GM23338 (cell line): ENCODE data around the gene TRAF3IP1. TPM values are rescaled to one million over a fixed set of nuclear protein-coding genes. Genes with fewer than 3 reads are reported as not detected.

Experiments used
- ATAC-seq: fragments of 200-7000 bp; cut with Tn5 transposase; 3 replicates; pipeline ENCODE4 v1.9.1; 2020
- DNase-seq: peaks from one replicate; pipeline ENCODE4 v3.0.0-alpha.2; 2015; ENCODE audit warnings: low spot score
- H2AFZ ChIP-seq: fragments of 200-600 bp; sonication (generic); 2 replicates; pipeline ENCODE4 v1.8.0; 2016; ENCODE audit warnings: antibody characterized with exemption, mild to moderate bottlenecking, moderate library complexity
- H3F3A ChIP-seq: fragments of 200-600 bp; sonication (generic); replicated peaks from 2 replicates; pipeline ENCODE4 v1.8.0; 2017; ENCODE audit warnings: antibody characterized with exemption, mixed run types, low read depth
- H3K27ac ChIP-seq: fragments of 200-600 bp; sonication (generic); 2 replicates; pipeline ENCODE4 v1.6.1; 2016; ENCODE audit warnings: low read depth
- H3K27me3 ChIP-seq: fragments of 200-600 bp; sonication (generic); 2 replicates; pipeline ENCODE4 v1.8.0; 2016; ENCODE audit warnings: mild to moderate bottlenecking, mixed run types, moderate library complexity; ENCODE audit not compliant: insufficient read depth
- H3K36me3 ChIP-seq: fragments of 200-600 bp; sonication (generic); 2 replicates; pipeline ENCODE4 v1.8.0; 2016; ENCODE audit warnings: mild to moderate bottlenecking; ENCODE audit not compliant: insufficient read depth
- H3K4me1 ChIP-seq: fragments of 200-600 bp; sonication (generic); 2 replicates; pipeline ENCODE4 v1.8.0; 2016; ENCODE audit warnings: mild to moderate bottlenecking, moderate library complexity; ENCODE audit not compliant: insufficient read depth
- H3K4me2 ChIP-seq: fragments of 200-600 bp; sonication (generic); 2 replicates; pipeline ENCODE4 v1.7.1; 2017; ENCODE audit warnings: mixed run types
- H3K4me3 ChIP-seq: fragments of 200-600 bp; sonication (generic); 2 replicates; pipeline ENCODE4 v1.6.1; 2016; ENCODE audit warnings: mixed run types
- H3K79me2 ChIP-seq: fragments of 200-600 bp; sonication (generic); replicated peaks from 2 replicates; pipeline ENCODE4 v1.8.0; 2017; ENCODE audit warnings: mild to moderate bottlenecking; ENCODE audit not compliant: insufficient read depth
- H3K9me2 ChIP-seq: fragments of 200-600 bp; sonication (generic); 2 replicates; pipeline ENCODE4 v1.8.0; 2017; ENCODE audit not compliant: insufficient read depth
- H4K20me1 ChIP-seq: fragments of 200-600 bp; sonication (generic); replicated peaks from 2 replicates; pipeline ENCODE4 v1.8.0; 2017; ENCODE audit warnings: mild to moderate bottlenecking; ENCODE audit not compliant: insufficient read depth
- H3K27ac Mint-ChIP-seq: 2 replicates; pipeline ENCODE4 v1.8.0; 2020; ENCODE audit warnings: inconsistent platforms, mild to moderate bottlenecking, moderate library complexity, mixed read lengths
- H3K27me3 Mint-ChIP-seq: 3 replicates; pipeline ENCODE4 v1.8.0; 2022; ENCODE audit warnings: low read depth, mild to moderate bottlenecking, moderate library complexity, mixed read lengths, inconsistent platforms; ENCODE audit not compliant: insufficient read depth, poor library complexity
- H3K36me3 Mint-ChIP-seq: 3 replicates; pipeline ENCODE4 v1.8.0; 2021; ENCODE audit warnings: low read depth, mild to moderate bottlenecking, inconsistent platforms, moderate library complexity, mixed read lengths
- H3K4me1 Mint-ChIP-seq: 3 replicates; pipeline ENCODE4 v1.8.0; 2020; ENCODE audit warnings: mild to moderate bottlenecking, inconsistent platforms, mixed read lengths
- H3K4me3 Mint-ChIP-seq: 3 replicates; pipeline ENCODE4 v1.8.0; 2021; ENCODE audit warnings: moderate library complexity, mild to moderate bottlenecking, inconsistent platforms, mixed read lengths
- H3K9me3 Mint-ChIP-seq: 3 replicates; pipeline ENCODE4 v1.8.0; 2020; ENCODE audit warnings: moderate library complexity, mild to moderate bottlenecking, inconsistent platforms, mixed read lengths
- CREB1 ChIP-seq: fragments of 250-450 bp; sonication (Bioruptor Pico); IDR thresholded peaks from 2 replicates; pipeline ENCODE4 v1.5.0; 2020; ENCODE audit warnings: low read depth, mild to moderate bottlenecking, moderate library complexity
- EZH2 ChIP-seq: fragments of 200-600 bp; sonication (generic); IDR thresholded peaks from one replicate; pipeline ENCODE4 v1.8.0; 2017; ENCODE audit warnings: antibody characterized with exemption, mild to moderate bottlenecking, low read depth; ENCODE audit not compliant: unreplicated experiment
- EZH2phosphoT487 ChIP-seq: fragments of 200-600 bp; sonication (generic); IDR thresholded peaks from one replicate; pipeline ENCODE4 v1.8.1; 2018; ENCODE audit warnings: antibody characterized with exemption; ENCODE audit not compliant: unreplicated experiment
- JUNB ChIP-seq: IDR thresholded peaks from one replicate; pipeline ENCODE4 v1.6.1; 2016; ENCODE audit warnings: antibody characterized with exemption; ENCODE audit not compliant: unreplicated experiment
- NANOG ChIP-seq: IDR thresholded peaks from 2 replicates; pipeline ENCODE4 v1.6.1; 2016; ENCODE audit warnings: antibody characterized with exemption, borderline replicate concordance
- POLR2AphosphoS5 ChIP-seq: IDR thresholded peaks from 2 replicates; pipeline ENCODE4 v1.6.1; 2016; ENCODE audit warnings: antibody characterized with exemption, low read depth
- STAT1 ChIP-seq: IDR thresholded peaks from one replicate; pipeline ENCODE4 v1.6.1; 2016; ENCODE audit warnings: antibody characterized with exemption; ENCODE audit not compliant: unreplicated experiment
- ZNF114 ChIP-seq: fragments of 250-450 bp; sonication (Bioruptor Pico); IDR thresholded peaks from 2 replicates; pipeline ENCODE4 v1.5.0; 2020; ENCODE audit warnings: mild to moderate bottlenecking, moderate library complexity
- ZNF331 ChIP-seq: fragments of 250-450 bp; sonication (Bioruptor Pico); IDR thresholded peaks from 2 replicates; pipeline ENCODE4 v1.5.0; 2020; ENCODE audit warnings: low read depth, mild to moderate bottlenecking, moderate library complexity
- polyA plus RNA-seq: library from polyadenylated mRNA; unstranded; fragments of >200 nt; fragmentation: Nextera tagmentation; extraction: Ambion mirVana; gene quantifications from 2 replicates; pipeline ENCODE4 v1.2.1, GENCODE V29; 2016
- total RNA-seq: library from RNA; depleted of rRNA; stranded (reverse); fragments of >200 nt; shearing (Covaris generic); gene quantifications from 2 replicates; pipeline ENCODE4 v1.2.3, GENCODE V29; 2014
- TF ChIP-seq, protein P1 (sequence below): fragments of 250-450 bp; sonication (Bioruptor Pico); IDR thresholded peaks from 2 replicates; pipeline ENCODE4 v1.5.0; 2020; ENCODE audit warnings: mild to moderate bottlenecking, moderate library complexity
- TF ChIP-seq, protein P2 (sequence below), 2 experiments: fragments of 200-600 bp in 1 of 2; sonication (generic) in 1 of 2; conservative IDR thresholded peaks; 2 replicates each; pipeline versions ENCODE4 v1.5.1 to v1.6.1; 2016 to 2017; ENCODE audit warnings: antibody characterized with exemption in 2 of 2, low read depth in 2 of 2, mild to moderate bottlenecking in 2 of 2, moderate library complexity in 1 of 2
- TF ChIP-seq, protein P3 (sequence below): IDR thresholded peaks from 2 replicates; pipeline ENCODE4 v1.6.1; 2016; ENCODE audit warnings: antibody characterized with exemption
- TF ChIP-seq, protein P4 (sequence below): IDR thresholded peaks from one replicate; pipeline ENCODE4 v1.6.1; 2018; ENCODE audit warnings: antibody characterized with exemption; ENCODE audit not compliant: unreplicated experiment

Gene TRAF3IP1
- total and polyA plus RNA-seq, 2 experiments from 2014 or later, result 12.5 to 20.7 TPM

DNA sequence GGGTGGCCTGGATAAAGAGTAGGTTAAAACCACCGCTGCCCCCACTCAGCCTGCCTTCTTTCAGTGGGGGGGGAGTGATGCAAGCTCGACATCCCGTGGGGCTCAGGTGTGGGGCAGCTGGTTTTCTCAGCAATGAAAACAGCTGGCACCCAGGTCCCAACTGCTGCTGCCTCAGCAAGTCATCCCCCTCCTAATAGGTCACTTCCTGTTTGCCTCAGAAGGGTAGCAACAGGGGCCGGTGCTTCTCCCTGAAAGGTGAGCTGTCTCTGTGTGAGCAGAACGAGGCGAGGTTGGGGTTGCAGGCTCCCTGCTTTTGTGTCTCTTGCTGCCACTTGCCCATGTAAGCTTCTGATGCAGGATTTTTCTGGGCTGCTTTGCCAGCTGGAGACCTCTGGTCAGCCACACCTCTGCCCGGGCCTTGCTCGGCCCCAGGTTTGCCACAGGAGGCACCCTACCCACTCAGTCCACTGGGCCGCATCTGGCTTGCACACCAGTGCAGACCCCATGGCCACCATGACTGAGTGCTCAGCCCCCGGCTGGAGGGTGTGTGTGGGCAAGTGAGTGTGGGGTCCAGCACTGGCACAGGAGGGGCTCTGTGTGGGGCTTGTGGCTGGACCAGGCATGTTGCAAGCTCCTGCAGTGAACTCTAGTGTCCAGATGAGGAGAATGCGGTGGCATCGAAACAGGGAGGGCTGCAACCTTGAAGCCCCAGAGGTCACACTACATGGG lies 94.9 kb downstream of the TRAF3IP1 start:
- Mint-ChIP-seq H3K4me3 (no peak overlapping the region), H3K36me3 (peaks cover 22% of the 10 kb centered on the region), H3K27me3 (peaks cover 3% of the 10 kb centered on the region), H3K4me1 (peaks cover 2% of the 10 kb centered on the region), H3K9me3 (peaks cover 27% of the 10 kb centered on the region), H3K27ac (no peak overlapping the region; the same call in 1 of the 2 replicates)
- Histone ChIP-seq H3F3A (no peaks in the 10 kb centered on the region), H2AFZ (no peak overlapping the region), H4K20me1 (no peaks in the 10 kb centered on the region), H3K79me2 (no peaks in the 10 kb centered on the region), H3K36me3 (no peaks in the 10 kb centered on the region), H3K27ac (no peak overlapping the region), H3K4me2 (no peak overlapping the region), H3K4me3 (no peak overlapping the region), H3K9me2 (no peaks in the 10 kb centered on the region), H3K4me1 (peaks cover under 1% of the 10 kb centered on the region; the same call in 1 of the 2 replicates), H3K27me3 (no peaks in the 10 kb centered on the region)
- DNase-seq, result peak; percentile 23
- peak; percentile 47; the same call in 2 of the 3 replicates for ATAC-seq
- TF ChIP-seq, protein P1, sequence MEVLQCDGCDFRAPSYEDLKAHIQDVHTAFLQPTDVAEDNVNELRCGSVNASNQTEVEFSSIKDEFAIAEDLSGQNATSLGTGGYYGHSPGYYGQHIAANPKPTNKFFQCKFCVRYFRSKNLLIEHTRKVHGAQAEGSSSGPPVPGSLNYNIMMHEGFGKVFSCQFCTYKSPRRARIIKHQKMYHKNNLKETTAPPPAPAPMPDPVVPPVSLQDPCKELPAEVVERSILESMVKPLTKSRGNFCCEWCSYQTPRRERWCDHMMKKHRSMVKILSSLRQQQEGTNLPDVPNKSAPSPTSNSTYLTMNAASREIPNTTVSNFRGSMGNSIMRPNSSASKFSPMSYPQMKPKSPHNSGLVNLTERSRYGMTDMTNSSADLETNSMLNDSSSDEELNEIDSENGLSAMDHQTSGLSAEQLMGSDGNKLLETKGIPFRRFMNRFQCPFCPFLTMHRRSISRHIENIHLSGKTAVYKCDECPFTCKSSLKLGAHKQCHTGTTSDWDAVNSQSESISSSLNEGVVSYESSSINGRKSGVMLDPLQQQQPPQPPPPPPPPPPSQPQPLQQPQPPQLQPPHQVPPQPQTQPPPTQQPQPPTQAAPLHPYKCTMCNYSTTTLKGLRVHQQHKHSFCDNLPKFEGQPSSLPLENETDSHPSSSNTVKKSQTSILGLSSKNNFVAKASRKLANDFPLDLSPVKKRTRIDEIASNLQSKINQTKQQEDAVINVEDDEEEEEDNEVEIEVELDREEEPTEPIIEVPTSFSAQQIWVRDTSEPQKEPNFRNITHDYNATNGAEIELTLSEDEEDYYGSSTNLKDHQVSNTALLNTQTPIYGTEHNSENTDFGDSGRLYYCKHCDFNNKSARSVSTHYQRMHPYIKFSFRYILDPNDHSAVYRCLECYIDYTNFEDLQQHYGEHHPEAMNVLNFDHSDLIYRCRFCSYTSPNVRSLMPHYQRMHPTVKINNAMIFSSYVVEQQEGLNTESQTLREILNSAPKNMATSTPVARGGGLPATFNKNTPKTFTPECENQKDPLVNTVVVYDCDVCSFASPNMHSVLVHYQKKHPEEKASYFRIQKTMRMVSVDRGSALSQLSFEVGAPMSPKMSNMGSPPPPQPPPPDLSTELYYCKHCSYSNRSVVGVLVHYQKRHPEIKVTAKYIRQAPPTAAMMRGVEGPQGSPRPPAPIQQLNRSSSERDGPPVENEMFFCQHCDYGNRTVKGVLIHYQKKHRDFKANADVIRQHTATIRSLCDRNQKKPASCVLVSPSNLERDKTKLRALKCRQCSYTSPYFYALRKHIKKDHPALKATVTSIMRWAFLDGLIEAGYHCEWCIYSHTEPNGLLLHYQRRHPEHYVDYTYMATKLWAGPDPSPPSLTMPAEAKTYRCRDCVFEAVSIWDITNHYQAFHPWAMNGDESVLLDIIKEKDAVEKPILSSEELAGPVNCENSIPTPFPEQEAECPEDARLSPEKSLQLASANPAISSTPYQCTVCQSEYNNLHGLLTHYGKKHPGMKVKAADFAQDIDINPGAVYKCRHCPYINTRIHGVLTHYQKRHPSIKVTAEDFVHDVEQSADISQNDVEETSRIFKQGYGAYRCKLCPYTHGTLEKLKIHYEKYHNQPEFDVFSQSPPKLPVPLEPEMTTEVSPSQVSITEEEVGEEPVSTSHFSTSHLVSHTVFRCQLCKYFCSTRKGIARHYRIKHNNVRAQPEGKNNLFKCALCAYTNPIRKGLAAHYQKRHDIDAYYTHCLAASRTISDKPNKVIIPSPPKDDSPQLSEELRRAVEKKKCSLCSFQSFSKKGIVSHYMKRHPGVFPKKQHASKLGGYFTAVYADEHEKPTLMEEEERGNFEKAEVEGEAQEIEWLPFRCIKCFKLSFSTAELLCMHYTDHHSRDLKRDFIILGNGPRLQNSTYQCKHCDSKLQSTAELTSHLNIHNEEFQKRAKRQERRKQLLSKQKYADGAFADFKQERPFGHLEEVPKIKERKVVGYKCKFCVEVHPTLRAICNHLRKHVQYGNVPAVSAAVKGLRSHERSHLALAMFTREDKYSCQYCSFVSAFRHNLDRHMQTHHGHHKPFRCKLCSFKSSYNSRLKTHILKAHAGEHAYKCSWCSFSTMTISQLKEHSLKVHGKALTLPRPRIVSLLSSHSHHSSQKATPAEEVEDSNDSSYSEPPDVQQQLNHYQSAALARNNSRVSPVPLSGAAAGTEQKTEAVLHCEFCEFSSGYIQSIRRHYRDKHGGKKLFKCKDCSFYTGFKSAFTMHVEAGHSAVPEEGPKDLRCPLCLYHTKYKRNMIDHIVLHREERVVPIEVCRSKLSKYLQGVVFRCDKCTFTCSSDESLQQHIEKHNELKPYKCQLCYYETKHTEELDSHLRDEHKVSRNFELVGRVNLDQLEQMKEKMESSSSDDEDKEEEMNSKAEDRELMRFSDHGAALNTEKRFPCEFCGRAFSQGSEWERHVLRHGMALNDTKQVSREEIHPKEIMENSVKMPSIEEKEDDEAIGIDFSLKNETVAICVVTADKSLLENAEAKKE (CRISPR knock-in tag), result no peak
- TF ChIP-seq, protein P2, sequence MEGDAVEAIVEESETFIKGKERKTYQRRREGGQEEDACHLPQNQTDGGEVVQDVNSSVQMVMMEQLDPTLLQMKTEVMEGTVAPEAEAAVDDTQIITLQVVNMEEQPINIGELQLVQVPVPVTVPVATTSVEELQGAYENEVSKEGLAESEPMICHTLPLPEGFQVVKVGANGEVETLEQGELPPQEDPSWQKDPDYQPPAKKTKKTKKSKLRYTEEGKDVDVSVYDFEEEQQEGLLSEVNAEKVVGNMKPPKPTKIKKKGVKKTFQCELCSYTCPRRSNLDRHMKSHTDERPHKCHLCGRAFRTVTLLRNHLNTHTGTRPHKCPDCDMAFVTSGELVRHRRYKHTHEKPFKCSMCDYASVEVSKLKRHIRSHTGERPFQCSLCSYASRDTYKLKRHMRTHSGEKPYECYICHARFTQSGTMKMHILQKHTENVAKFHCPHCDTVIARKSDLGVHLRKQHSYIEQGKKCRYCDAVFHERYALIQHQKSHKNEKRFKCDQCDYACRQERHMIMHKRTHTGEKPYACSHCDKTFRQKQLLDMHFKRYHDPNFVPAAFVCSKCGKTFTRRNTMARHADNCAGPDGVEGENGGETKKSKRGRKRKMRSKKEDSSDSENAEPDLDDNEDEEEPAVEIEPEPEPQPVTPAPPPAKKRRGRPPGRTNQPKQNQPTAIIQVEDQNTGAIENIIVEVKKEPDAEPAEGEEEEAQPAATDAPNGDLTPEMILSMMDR (conservative IDR thresholded peaks at IDR 0.05; ENCODE audit: low read depth in 2 of 2), result no peak
- TF ChIP-seq STAT1, result no peak
- no peak for TF ChIP-seq JUNB
- TF ChIP-seq, protein P3, sequence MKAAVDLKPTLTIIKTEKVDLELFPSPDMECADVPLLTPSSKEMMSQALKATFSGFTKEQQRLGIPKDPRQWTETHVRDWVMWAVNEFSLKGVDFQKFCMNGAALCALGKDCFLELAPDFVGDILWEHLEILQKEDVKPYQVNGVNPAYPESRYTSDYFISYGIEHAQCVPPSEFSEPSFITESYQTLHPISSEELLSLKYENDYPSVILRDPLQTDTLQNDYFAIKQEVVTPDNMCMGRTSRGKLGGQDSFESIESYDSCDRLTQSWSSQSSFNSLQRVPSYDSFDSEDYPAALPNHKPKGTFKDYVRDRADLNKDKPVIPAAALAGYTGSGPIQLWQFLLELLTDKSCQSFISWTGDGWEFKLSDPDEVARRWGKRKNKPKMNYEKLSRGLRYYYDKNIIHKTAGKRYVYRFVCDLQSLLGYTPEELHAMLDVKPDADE, result no peak
- no peak for TF ChIP-seq EZH2phosphoT487
- TF ChIP-seq ZNF331, result no peak
- TF ChIP-seq CREB1 (CRISPR knock-in tag), result no peak
- TF ChIP-seq POLR2AphosphoS5, result no peak
- no peak for TF ChIP-seq NANOG
- TF ChIP-seq, protein P4, sequence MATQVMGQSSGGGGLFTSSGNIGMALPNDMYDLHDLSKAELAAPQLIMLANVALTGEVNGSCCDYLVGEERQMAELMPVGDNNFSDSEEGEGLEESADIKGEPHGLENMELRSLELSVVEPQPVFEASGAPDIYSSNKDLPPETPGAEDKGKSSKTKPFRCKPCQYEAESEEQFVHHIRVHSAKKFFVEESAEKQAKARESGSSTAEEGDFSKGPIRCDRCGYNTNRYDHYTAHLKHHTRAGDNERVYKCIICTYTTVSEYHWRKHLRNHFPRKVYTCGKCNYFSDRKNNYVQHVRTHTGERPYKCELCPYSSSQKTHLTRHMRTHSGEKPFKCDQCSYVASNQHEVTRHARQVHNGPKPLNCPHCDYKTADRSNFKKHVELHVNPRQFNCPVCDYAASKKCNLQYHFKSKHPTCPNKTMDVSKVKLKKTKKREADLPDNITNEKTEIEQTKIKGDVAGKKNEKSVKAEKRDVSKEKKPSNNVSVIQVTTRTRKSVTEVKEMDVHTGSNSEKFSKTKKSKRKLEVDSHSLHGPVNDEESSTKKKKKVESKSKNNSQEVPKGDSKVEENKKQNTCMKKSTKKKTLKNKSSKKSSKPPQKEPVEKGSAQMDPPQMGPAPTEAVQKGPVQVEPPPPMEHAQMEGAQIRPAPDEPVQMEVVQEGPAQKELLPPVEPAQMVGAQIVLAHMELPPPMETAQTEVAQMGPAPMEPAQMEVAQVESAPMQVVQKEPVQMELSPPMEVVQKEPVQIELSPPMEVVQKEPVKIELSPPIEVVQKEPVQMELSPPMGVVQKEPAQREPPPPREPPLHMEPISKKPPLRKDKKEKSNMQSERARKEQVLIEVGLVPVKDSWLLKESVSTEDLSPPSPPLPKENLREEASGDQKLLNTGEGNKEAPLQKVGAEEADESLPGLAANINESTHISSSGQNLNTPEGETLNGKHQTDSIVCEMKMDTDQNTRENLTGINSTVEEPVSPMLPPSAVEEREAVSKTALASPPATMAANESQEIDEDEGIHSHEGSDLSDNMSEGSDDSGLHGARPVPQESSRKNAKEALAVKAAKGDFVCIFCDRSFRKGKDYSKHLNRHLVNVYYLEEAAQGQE, result no peak
- TF ChIP-seq EZH2, result no peak
- TF ChIP-seq ZNF114, result no peak
